Omental fat pad (tissue), 4 donors: ENCODE results near the gene KIRREL2. TPM values are rescaled to one million over a fixed set of nuclear protein-coding genes. Genes with fewer than 3 reads are reported as not detected.

Source experiments
- ATAC-seq: fragments of 150-250 bp; one replicate; pipeline ENCODE4 v1.9.1; 2016; ENCODE audit warnings: mild to moderate bottlenecking, moderate library complexity; ENCODE audit not compliant: low FRiP score
- DNase-seq: peaks from one replicate; pipeline ENCODE4 v3.0.0-alpha.2; 2019; ENCODE audit warnings: low spot score
- total RNA-seq, 4 donors: library from RNA; depleted of rRNA; stranded (reverse); fragments of >200 nt; gene quantifications; one replicate each; pipeline ENCODE4 v1.1.0, GENCODE V29; 2016
- TF ChIP-seq, protein P1 (sequence below), 3 donors: fragments of 450-650 bp; IDR thresholded peaks; one replicate each; pipeline ENCODE4 v1.5.1; 2016 to 2017; ENCODE audit warnings: antibody characterized with exemption in 3 of 3, mild to moderate bottlenecking in 3 of 3, moderate library complexity in 2 of 3

The KIRREL2 gene
- total RNA-seq, 4 donors from 2014 or later, result 0.25 to 1.4 (median 0.48) TPM; not detected in 1

GRCh38 chr19:35882114-35882832, 25.6 kb downstream of the KIRREL2 start:
- DNase-seq, result no peak
- TF ChIP-seq, protein P1, sequence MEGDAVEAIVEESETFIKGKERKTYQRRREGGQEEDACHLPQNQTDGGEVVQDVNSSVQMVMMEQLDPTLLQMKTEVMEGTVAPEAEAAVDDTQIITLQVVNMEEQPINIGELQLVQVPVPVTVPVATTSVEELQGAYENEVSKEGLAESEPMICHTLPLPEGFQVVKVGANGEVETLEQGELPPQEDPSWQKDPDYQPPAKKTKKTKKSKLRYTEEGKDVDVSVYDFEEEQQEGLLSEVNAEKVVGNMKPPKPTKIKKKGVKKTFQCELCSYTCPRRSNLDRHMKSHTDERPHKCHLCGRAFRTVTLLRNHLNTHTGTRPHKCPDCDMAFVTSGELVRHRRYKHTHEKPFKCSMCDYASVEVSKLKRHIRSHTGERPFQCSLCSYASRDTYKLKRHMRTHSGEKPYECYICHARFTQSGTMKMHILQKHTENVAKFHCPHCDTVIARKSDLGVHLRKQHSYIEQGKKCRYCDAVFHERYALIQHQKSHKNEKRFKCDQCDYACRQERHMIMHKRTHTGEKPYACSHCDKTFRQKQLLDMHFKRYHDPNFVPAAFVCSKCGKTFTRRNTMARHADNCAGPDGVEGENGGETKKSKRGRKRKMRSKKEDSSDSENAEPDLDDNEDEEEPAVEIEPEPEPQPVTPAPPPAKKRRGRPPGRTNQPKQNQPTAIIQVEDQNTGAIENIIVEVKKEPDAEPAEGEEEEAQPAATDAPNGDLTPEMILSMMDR (IDR thresholded peaks at IDR 0.05), result no peak
- ATAC-seq, result no peak

DNA sequence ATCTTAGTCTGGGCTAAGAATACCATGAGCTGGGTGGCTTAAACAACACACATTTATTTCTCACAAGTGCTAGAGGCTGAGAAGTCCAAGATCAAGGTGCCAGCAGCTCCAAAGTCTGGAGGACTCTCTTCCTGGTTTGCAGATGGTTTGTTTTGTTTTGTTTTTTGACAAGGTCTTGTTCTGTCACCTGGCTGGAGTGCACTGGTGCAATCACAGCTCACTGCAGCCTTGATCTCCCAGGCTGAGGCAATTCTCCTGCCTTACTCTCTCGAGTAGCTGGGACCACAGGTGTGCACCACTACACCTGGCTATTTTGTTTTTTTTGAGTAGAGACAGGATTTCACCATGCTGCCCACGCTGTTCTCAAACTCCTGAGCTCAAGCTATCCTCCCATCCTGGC, 27.2 kb downstream of the KIRREL2 start:
- DNase-seq (no peak), ATAC-seq (no peak)
- TF ChIP-seq, protein P1 (IDR thresholded peaks at IDR 0.05), result no peak

DNA sequence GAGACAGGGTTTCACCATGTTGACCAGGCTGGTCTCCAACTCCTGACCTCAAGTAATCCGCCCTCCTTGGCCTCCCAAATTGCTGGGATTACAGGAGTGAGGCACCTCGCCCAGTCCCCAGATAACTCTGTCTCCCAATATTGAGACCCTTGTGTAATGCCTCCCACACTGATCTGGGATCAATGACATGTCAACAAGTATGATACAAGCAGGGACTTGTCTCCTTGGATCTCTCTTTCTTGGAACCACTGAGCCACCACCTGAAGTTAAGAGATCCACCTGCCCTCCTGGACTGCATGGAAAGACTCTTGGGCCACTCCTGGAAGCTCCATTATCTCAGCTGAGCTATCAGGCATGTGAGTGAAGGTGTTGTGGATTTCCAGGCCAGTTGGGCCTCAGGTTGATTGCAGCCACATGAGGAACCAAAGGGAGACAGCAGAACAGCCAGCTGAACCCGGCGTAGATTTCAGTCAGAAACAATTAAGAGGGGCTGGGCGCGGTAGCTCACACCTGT, 28.6 kb downstream of the KIRREL2 start:
- ATAC-seq, result no peak
- no peak for DNase-seq
- TF ChIP-seq, protein P1 (IDR thresholded peaks at IDR 0.05), result no peak

GRCh38 chr19:35885904-35886303, 29.2 kb downstream of the KIRREL2 start:
- ATAC-seq, result no peak
- TF ChIP-seq, protein P1 (IDR thresholded peaks at IDR 0.05), result no peak
- DNase-seq, result no peak

DNA sequence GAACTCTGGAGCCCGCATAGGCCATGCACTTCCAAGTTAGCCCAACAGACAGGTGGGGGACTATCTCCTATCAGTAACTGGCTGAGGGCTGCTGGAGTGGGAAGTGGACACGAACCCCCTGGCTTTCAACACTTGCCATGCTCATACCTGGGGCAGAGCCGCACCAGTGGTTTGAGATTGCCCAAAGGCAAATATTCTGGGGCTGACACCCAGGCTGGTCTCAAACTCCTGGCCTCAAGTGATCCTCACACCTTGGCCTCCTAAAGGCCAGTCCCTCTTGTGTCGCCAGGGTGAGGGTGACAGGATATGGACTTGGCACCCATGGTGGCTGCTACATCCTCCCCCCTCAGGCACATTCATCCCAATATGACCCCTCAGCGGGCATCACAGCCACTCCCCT, 30.5 kb downstream of the KIRREL2 start:
- ATAC-seq (no peak), DNase-seq (no peak)
- TF ChIP-seq, protein P1 (IDR thresholded peaks at IDR 0.05), result no peak

- TF ChIP-seq, protein P1 (IDR thresholded peaks at IDR 0.05), result no peak
- ATAC-seq (no peak), DNase-seq (no peak)
Measured at GRCh38 chr19:35888398-35888797, 31.7 kb downstream of the KIRREL2 start.
